ENCODE results near the gene ZDHHC5.
A peak's percentile ranks its signal among the peaks of the same experiment; 100 is the strongest.

Gene ZDHHC5

GRCh38 chr11:57744357-57744756 lies 76.4 kb downstream of the ZDHHC5 start:
- Mint-ChIP-seq H3K9me3 (no peaks in the 10 kb centered on the region), H3K27me3 (ENCODE audit: low read depth) (no peaks in the 10 kb centered on the region), H3K4me1 (ENCODE audit: low read depth) (peaks cover 17% of the 10 kb centered on the region), H3K36me3 (ENCODE audit: low read depth) (peaks cover 55% of the 10 kb centered on the region), H3K4me3 (peak overlapping the region; percentile 44), H3K27ac (no peak overlapping the region)
- no peak for DNase-seq (ENCODE audit: low spot score)

- Mint-ChIP-seq H3K9me3 (no peaks in the 10 kb centered on the region), H3K4me3 (no peak overlapping the region), H3K36me3 (ENCODE audit: low read depth) (peaks cover 51% of the 10 kb centered on the region)
These were observed 77.3 kb downstream of the ZDHHC5 start for GRCh38 chr11:57745206-57745605.

GRCh38 chr11:57746920-57747319 lies 79.0 kb downstream of the ZDHHC5 start:
- H3K27me3 Mint-ChIP-seq (ENCODE audit: low read depth) = no peaks in the 10 kb centered on the region
- H3K9me3 Mint-ChIP-seq = no peaks in the 10 kb centered on the region
- no peak overlapping the region for H3K4me3 Mint-ChIP-seq
- DNase-seq (ENCODE audit: low spot score) = no peak
- H3K36me3 Mint-ChIP-seq (ENCODE audit: low read depth) = peaks cover 48% of the 10 kb centered on the region
- peak overlapping the region; percentile 3 for H3K27ac Mint-ChIP-seq
- peaks cover 14% of the 10 kb centered on the region for H3K4me1 Mint-ChIP-seq (ENCODE audit: low read depth)

More at GRCh38 chr11:57745206-57745605, 77.3 kb downstream of the ZDHHC5 start:
- Mint-ChIP-seq H3K4me1 (ENCODE audit: low read depth) (peaks cover 14% of the 10 kb centered on the region), H3K27ac (no peak overlapping the region), H3K27me3 (ENCODE audit: low read depth) (no peaks in the 10 kb centered on the region)
- DNase-seq (ENCODE audit: low spot score) = no peak
